DOHH2 (cell line): Measurements from ENCODE around the gene PAX6.

Experiments
- H3F3A ChIP-seq: fragments of 200-600 bp; sonication (generic), shearing (Covaris generic); 2 replicates; pipeline ENCODE4 v1.6.0; 2016; ENCODE audit warnings: antibody characterized with exemption, mild to moderate bottlenecking; ENCODE audit not compliant: control insufficient read depth, insufficient read depth
- H3K27ac ChIP-seq: fragments of 200-600 bp; sonication (generic); 2 replicates; pipeline ENCODE4 v1.5.1; 2014; ENCODE audit warnings: low read depth, mild to moderate bottlenecking, low read length, moderate library complexity
- H3K27me3 ChIP-seq: fragments of 200-600 bp; sonication (generic); 2 replicates; pipeline ENCODE4 v1.6.1; 2014; ENCODE audit warnings: mild to moderate bottlenecking, low read length, mixed read lengths; ENCODE audit not compliant: control insufficient read depth
- H3K36me3 ChIP-seq: fragments of 200-600 bp; sonication (generic); 2 replicates; pipeline ENCODE4 v1.6.1; 2014; ENCODE audit warnings: mild to moderate bottlenecking, low read length, moderate library complexity, mixed read lengths; ENCODE audit not compliant: control insufficient read depth
- H3K4me1 ChIP-seq: fragments of 200-600 bp; sonication (generic); 2 replicates; pipeline ENCODE4 v1.6.1; 2014; ENCODE audit warnings: mild to moderate bottlenecking, low read length, mixed read lengths; ENCODE audit not compliant: control insufficient read depth
- H3K4me2 ChIP-seq: fragments of 200-600 bp; sonication (generic); 2 replicates; pipeline ENCODE4 v1.6.0; 2014; ENCODE audit warnings: mild to moderate bottlenecking, low read length, moderate library complexity
- H3K4me3 ChIP-seq: fragments of 200-600 bp; sonication (generic); 2 replicates; pipeline ENCODE4 v1.5.1; 2014; ENCODE audit warnings: mild to moderate bottlenecking, low read length, mixed read lengths
- H3K79me2 ChIP-seq: fragments of 200-600 bp; sonication (generic); 2 replicates; pipeline ENCODE4 v1.6.1; 2014; ENCODE audit warnings: mild to moderate bottlenecking, low read length, mixed read lengths; ENCODE audit not compliant: control insufficient read depth
- H3K9me2 ChIP-seq: fragments of 200-600 bp; sonication (generic); replicated peaks from 2 replicates; pipeline ENCODE4 v1.6.1; 2014; ENCODE audit warnings: mild to moderate bottlenecking, low read length, mixed read lengths; ENCODE audit not compliant: control insufficient read depth
- H3K9me3 ChIP-seq: fragments of 200-600 bp; sonication (generic); 2 replicates; pipeline ENCODE4 v1.6.1; 2014; ENCODE audit warnings: antibody characterized with exemption, low read length, mixed read lengths; ENCODE audit not compliant: control insufficient read depth, insufficient read depth
- H4K20me1 ChIP-seq: fragments of 200-600 bp; sonication (generic); 2 replicates; pipeline ENCODE4 v1.6.0; 2014; ENCODE audit warnings: low read depth, mild to moderate bottlenecking, antibody characterized with exemption, low read length, moderate library complexity; ENCODE audit not compliant: control insufficient read depth, insufficient read depth
- CTCF ChIP-seq: fragments of 200-600 bp; sonication (generic); IDR thresholded peaks from one replicate; pipeline ENCODE4 v1.5.1; 2014; ENCODE audit warnings: antibody characterized with exemption, mild to moderate bottlenecking, low read depth, low read length; ENCODE audit not compliant: poor library complexity, severe bottlenecking
- EZH2phosphoT487 ChIP-seq: fragments of 200-600 bp; sonication (generic); IDR thresholded peaks from 2 replicates; pipeline ENCODE4 v1.6.1; 2017; ENCODE audit warnings: borderline replicate concordance, mild to moderate bottlenecking, antibody characterized with exemption, low read length, moderate library complexity, mixed read lengths

PAX6 gene

DNA sequence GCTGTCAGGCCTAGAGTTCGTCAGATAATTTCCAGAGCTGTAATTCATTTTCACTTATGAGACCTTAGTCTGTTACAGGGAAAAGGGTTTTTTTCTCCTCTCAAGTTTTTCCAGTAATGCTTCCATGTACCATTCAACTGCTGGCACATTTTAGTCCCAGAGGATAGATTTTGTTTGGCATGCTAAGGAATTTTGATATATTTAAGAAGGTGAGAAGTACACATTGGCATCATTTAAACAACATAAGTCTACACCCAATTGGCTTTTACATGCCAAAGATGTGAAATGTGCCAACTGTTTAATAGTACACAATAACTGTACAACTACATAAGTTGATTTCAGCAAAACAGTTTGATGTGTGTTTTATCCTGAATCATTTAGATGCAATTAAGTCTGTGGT, 71.0 kb downstream of the PAX6 start:
- Histone ChIP-seq H3F3A (no peaks in the 10 kb centered on the region), H4K20me1 (no peaks in the 10 kb centered on the region), H3K36me3 (no peaks in the 10 kb centered on the region), H3K9me2 (no peaks in the 10 kb centered on the region), H3K27ac (no peak overlapping the region), H3K4me1 (no peaks in the 10 kb centered on the region), H3K4me3 (no peak overlapping the region), H3K27me3 (no peaks in the 10 kb centered on the region), H3K4me2 (no peak overlapping the region), H3K79me2 (no peaks in the 10 kb centered on the region), H3K9me3 (no peaks in the 10 kb centered on the region)
- TF ChIP-seq CTCF (no peak), EZH2phosphoT487 (no peak)
